Fibroblast of villous mesenchyme (primary cell): ENCODE data around the gene STIM1. TPM values are rescaled to one million over a fixed set of nuclear protein-coding genes. Genes with fewer than 3 reads are reported as not detected.

Source experiments
- DNase-seq: peaks from one replicate; pipeline ENCODE4 v3.0.0-alpha.2; 2010; ENCODE audit warnings: low read depth
- H3K4me3 ChIP-seq: 2 replicates; pipeline ENCODE4 v1.5.1; 2011; ENCODE audit warnings: low read depth, mild to moderate bottlenecking, low read length
- total RNA-seq: library from RNA; depleted of rRNA; stranded (reverse); fragments of >200 nt; gene quantifications from 2 replicates; pipeline ENCODE4 v1.2.3, GENCODE V29; 2012
- TF ChIP-seq, protein P1 (sequence below): IDR thresholded peaks from 2 replicates; pipeline ENCODE4 v1.5.1; 2012; ENCODE audit warnings: low read depth, mild to moderate bottlenecking, low read length; ENCODE audit not compliant: insufficient read depth

Gene STIM1
- total RNA-seq, 1 donor: 36.7 TPM

DNA sequence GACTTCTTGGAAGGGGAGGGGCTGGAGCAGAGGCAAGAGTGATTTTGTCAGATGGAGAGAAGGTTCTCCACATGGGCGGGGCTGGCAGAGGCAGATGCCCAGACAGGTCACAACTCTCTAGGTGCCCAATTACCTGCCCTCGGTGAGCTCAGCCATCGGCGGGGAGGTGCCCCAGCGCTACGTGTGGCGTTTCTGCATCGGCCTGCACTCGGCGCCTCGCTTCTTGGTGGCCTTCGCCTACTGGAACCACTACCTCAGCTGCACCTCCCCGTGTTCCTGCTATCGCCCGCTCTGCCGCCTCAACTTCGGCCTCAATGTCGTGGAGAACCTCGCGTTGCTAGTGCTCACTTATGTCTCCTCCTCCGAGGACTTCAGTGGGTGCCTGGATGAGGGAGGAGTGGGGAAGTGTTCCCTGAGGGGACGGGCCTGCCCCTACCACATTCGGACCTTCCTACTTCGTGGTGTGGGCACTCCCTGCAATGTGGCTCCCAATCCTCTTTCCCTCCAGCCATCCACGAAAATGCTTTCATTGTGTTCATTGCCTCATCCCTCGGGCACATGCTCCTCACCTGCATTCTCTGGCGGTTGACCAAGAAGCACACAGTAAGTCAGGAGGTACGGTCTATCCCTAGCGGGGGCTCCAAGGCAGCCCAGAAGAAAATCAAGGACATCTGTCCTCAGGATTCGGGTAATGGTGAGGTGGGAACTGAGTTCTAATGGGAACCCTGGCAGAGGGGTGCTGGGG, 31.5 kb upstream of the STIM1 start:
- H3K4me3 ChIP-seq: no peak overlapping the region
- DNase-seq: no peak
- TF ChIP-seq, protein P1, sequence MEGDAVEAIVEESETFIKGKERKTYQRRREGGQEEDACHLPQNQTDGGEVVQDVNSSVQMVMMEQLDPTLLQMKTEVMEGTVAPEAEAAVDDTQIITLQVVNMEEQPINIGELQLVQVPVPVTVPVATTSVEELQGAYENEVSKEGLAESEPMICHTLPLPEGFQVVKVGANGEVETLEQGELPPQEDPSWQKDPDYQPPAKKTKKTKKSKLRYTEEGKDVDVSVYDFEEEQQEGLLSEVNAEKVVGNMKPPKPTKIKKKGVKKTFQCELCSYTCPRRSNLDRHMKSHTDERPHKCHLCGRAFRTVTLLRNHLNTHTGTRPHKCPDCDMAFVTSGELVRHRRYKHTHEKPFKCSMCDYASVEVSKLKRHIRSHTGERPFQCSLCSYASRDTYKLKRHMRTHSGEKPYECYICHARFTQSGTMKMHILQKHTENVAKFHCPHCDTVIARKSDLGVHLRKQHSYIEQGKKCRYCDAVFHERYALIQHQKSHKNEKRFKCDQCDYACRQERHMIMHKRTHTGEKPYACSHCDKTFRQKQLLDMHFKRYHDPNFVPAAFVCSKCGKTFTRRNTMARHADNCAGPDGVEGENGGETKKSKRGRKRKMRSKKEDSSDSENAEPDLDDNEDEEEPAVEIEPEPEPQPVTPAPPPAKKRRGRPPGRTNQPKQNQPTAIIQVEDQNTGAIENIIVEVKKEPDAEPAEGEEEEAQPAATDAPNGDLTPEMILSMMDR: no peak

DNA sequence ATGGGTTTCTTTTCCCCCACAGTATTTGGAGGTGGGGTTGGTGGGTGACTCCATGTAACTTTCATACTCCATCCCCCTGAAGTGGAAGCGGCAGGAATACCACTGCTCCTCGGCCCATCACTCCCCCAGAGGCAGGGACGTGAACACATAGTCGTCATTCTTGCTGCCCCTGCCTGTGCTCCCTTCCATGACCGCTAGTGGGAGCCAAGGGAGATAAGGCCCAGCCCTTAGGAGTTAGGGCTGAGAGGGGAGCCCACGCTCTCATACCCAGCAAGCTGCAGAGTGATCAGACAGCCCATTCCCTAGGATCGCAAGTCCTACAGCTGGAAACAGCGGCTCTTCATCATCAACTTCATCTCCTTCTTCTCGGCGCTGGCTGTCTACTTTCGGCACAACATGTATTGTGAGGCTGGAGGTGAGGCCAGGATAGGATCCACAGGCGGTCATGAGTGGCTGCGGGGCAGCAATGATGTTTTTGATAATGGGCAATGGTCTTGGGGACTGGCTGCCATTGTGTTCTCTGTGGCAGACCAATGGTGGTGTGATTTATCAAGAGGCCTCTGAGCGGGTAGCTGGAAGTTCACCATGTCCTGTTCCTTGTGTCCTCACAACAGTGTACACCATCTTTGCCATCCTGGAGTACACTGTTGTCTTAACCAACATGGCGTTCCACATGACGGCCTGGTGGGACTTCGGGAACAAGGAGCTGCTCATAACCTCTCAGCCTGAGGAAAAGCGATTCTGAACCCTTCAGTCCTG, 30.6 kb upstream of the STIM1 start:
- no peak overlapping the region for H3K4me3 ChIP-seq
- TF ChIP-seq, protein P1: peak; percentile 78
- peak; percentile 42 for DNase-seq

DNA sequence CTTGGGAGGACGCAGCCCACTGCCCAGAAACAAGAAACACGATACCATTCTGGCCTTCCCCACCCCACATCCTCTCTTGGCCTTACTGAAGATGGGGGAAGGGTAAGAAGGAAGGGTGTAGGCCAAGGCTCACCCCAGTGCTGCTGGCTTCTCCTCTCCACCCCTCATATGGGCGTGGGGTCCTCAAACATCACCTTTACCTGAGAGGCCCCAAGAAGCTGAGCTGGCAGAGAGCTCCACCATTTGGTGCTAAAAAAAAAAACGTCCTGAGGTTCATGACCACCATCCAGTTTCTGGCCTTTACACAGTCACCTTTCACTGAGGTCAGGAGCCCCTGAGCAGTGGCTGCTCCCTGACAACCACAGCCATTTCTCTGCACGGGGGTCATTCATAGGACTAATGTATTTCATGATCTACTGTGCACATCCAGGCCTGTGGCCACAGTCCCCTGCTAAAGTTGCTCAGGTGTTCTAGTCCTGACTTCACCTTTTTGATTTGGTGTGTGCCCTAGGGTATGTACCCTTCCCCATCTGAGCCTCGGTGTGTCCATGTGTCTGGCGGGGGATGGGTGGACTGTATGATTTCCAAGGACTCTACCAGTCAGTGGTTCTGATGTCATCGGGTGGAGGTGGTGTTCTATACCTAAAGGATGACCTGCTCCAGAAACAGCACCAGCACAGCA, 29.9 kb upstream of the STIM1 start:
- no peak for DNase-seq
- no peak overlapping the region for H3K4me3 ChIP-seq
- TF ChIP-seq, protein P1: no peak

DNA sequence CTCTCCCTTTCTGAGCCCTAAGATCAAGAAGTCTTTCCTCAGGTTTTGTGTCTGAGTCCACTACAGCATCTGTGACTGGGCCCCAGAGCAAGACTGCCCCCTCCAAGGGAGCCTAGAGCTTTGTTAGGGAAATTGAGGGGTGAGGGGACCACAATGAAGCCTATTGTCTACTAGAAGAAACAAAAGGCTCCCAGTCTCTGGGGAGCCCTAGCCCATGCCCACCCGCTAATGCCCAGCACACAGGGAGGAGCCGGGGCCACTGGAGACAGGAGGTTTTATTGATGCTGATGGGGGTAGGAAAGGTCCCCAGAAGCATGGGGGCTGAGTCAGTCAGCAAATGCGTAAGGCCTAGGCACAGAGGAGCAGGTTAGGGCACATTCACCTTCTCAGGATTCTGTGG, 28.7 kb upstream of the STIM1 start:
- H3K4me3 ChIP-seq: no peak overlapping the region
- no peak for DNase-seq
- TF ChIP-seq, protein P1: no peak

DNA sequence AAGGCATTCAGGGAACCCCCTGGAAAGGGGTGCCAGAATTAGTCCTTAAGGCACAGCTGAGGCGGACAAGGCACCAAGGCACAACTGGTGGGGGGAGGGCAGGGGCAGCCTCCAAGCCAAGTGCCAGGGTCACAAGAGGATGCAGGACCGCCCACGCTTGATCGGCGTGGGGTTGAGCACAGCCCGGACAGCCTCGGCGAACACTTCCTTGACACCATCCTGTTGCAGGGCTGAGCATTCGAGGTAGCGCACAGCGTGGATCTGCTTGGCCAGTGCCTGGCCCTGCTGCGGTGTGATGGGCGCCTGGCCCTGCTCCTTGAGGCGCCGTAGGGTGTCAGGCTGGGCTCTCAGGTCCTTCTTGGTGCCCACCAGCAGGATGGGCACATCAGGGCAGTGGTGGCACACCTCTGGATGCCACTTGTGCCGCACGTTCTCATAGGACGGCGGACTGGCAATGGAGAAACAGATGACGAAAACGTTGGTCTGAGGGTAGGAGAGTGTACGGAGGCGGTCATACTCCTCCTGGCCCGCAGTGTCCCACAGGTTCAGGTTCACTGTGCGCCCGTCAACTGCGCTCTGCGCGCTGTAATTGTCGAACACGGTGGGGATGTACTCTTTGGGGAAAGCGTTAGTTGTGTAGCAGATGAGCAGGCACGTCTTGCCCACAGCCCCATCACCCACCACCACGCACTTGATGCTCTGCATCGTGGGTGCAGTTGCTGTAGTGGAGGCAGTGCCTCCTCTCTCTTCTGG, 27.9 kb upstream of the STIM1 start:
- no peak for DNase-seq
- TF ChIP-seq, protein P1: no peak

DNA sequence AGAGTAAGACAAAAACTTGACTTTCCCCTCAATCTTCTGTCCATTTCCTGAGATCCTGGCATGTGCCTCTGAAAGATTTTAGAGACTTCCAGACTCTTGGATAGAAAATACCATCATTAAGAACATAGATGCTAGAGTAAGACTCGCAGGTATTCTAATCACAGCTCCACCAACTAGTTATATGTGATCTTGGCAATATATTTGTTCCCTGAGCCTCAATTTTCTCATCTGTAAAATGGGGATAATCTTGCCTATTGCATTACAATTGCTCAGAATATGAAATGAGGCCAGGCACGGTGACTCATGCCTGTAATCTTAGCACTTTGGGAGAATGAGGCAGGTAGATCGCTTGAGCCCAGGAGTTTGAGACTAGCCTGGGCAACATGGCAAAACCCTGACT, 25.4 kb upstream of the STIM1 start:
- TF ChIP-seq, protein P1: no peak
- DNase-seq: no peak
- no peak overlapping the region for H3K4me3 ChIP-seq

More for the DNA sequence above, 27.9 kb upstream of the STIM1 start:
- H3K4me3 ChIP-seq: no peak overlapping the region
